ENCODE results near the gene FAM43B.

- TF ChIP-seq POLR2A (IDR thresholded peaks at IDR 0.05; ENCODE audit: low read length) (no peak), GATA1 (IDR thresholded peaks at IDR 0.05; ENCODE audit: low read depth, low read length) (no peak)
These were observed 1.2 kb upstream of the FAM43B start for GRCh38 chr1:20551161-20551560.
